Ishikawa (cell line): ENCODE results near the gene CCDC196.

Source experiments
- CEBPB ChIP-seq: IDR thresholded peaks from 2 replicates; pipeline ENCODE4 v1.6.1; 2012
- CREB1 ChIP-seq: IDR thresholded peaks from 2 replicates; pipeline ENCODE4 v1.6.1; 2012; ENCODE audit warnings: low read depth
- EGR1 ChIP-seq: IDR thresholded peaks from 2 replicates; pipeline ENCODE4 v1.6.1; 2012
- EP300 ChIP-seq: IDR thresholded peaks from 2 replicates; pipeline ENCODE4 v1.6.1; 2012; ENCODE audit warnings: borderline replicate concordance
- FOXM1 ChIP-seq: IDR thresholded peaks from 2 replicates; pipeline ENCODE4 v1.6.1; 2012; ENCODE audit warnings: low read depth, borderline replicate concordance
- MAX ChIP-seq: IDR thresholded peaks from 2 replicates; pipeline ENCODE4 v1.6.1; 2012
- NFIC ChIP-seq: IDR thresholded peaks from 2 replicates; pipeline ENCODE4 v1.6.1; 2012
- RAD21 ChIP-seq: IDR thresholded peaks from 2 replicates; pipeline ENCODE4 v1.6.1; 2012; ENCODE audit warnings: low read depth
- REST ChIP-seq: IDR thresholded peaks from 2 replicates; pipeline ENCODE4 v1.6.1; 2012; ENCODE audit warnings: low read depth, mild to moderate bottlenecking
- TAF1 ChIP-seq: IDR thresholded peaks from 2 replicates; pipeline ENCODE4 v1.6.1; 2012; ENCODE audit warnings: low read depth, mild to moderate bottlenecking
- TCF12 ChIP-seq: IDR thresholded peaks from 2 replicates; pipeline ENCODE4 v1.6.1; 2012; ENCODE audit warnings: low read depth
- TEAD4 ChIP-seq: IDR thresholded peaks from 2 replicates; pipeline ENCODE4 v1.6.1; 2012
- USF1 ChIP-seq: IDR thresholded peaks from 2 replicates; pipeline ENCODE4 v1.6.1; 2012
- YY1 ChIP-seq: IDR thresholded peaks from 2 replicates; pipeline ENCODE4 v1.6.1; 2012; ENCODE audit warnings: low read depth
- ZBTB7A ChIP-seq: IDR thresholded peaks from 2 replicates; pipeline ENCODE4 v1.6.1; 2012; ENCODE audit warnings: low read depth

The CCDC196 gene

GRCh38 chr14:66444271-66444927 is 41.8 kb upstream of the CCDC196 start:
- TF ChIP-seq TCF12 (no peak), EGR1 (no peak), NFIC (no peak), YY1 (no peak), FOXM1 (no peak), USF1 (no peak), TEAD4 (no peak), MAX (no peak), REST (no peak), CREB1 (no peak), EP300 (no peak), ZBTB7A (no peak), TAF1 (no peak), CEBPB (no peak), RAD21 (no peak)

- TF ChIP-seq ZBTB7A (no peak), EGR1 (no peak), USF1 (no peak), MAX (no peak), CREB1 (no peak), NFIC (no peak), YY1 (no peak), CEBPB (no peak), RAD21 (no peak), EP300 (no peak), REST (no peak), TEAD4 (no peak), TCF12 (no peak), TAF1 (no peak), FOXM1 (no peak)
These were observed 40.2 kb upstream of the CCDC196 start for GRCh38 chr14:66445936-66446335.

- TF ChIP-seq TEAD4 (no peak), EP300 (no peak), RAD21 (no peak), CREB1 (no peak), EGR1 (no peak), ZBTB7A (no peak), NFIC (no peak), FOXM1 (no peak), YY1 (no peak), MAX (no peak), USF1 (no peak), TCF12 (no peak)
These were observed 32.7 kb upstream of the CCDC196 start for GRCh38 chr14:66453469-66453868.

- no peak for TF ChIP-seq YY1
- no peak for TF ChIP-seq EP300
- TF ChIP-seq CEBPB, result no peak
- no peak for TF ChIP-seq TEAD4
- no peak for TF ChIP-seq RAD21
- no peak for TF ChIP-seq NFIC
- no peak for TF ChIP-seq FOXM1
- TF ChIP-seq REST, result no peak
- TF ChIP-seq CREB1, result no peak
- TF ChIP-seq ZBTB7A, result no peak
- TF ChIP-seq USF1, result no peak
These were observed 26.6 kb upstream of the CCDC196 start for GRCh38 chr14:66459603-66460002.
